Measurements from ENCODE around the gene PRAMEF13. TPM values are rescaled to one million over a fixed set of nuclear protein-coding genes. Genes with fewer than 3 reads are reported as not detected.
"Not testable (repeated sequence)": the region's sequence is repeated elsewhere in the genome, so short reads cannot be mapped to it uniquely, and the experiment has no call there.

PRAMEF13 gene
- total RNA-seq, 1 experiment from 2014 or later, result not detected

DNA sequence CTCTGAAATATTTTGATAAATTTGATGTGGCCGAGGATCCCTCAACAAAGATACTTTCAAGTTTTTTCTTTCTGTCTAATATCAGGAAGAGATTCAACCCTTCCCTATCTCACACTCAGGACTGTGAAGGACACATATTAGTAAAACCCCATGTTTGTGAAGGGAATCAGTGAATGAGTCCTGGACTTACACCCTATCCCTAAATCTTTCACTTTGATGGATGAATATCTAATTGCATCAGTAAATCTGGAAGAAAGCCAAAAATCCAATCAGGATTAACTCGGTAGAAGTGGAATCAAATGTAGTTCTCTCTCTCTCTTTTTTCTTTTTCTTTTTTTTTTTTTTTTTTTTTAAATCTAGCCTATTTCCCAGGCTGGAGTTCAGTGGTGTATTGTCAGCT is 29.7 kb downstream of the PRAMEF13 start, which contains the start of gene PRAMEF9:
TSS of gene PRAMEF9 (plus strand) at position 301 of the 400 bp plus-strand sequence. CDS start 3,433 bp downstream, outside the sequence.
- DNase-seq (ENCODE audit: low spot score), result peak; percentile 0

DNA sequence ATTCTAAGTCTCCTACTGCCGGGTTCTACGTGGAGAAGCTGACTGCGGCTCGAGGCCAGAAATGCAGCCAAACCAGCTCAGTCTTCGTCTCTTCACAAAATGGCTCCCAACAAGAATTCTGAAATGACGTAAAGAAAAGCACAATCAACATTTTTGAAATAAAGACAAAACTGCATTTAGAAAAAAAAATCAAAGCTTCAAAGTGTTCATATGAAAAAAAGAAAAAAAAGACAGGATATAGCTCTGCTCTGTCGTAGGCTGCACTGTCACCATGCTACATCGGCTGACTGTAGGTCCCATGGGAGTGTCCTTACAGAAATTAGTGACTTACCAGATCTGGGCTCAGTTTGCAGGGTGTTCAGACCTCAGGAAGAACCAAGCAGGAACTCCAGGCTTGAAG is 35.7 kb downstream of the PRAMEF13 start, which contains the start of gene HNRNPCL4:
TSS of gene HNRNPCL4 (minus strand) at position 101 of the 400 bp plus-strand sequence. CDS start 164 bp downstream, outside the sequence.
- not testable (repeated sequence) for DNase-seq (ENCODE audit: low spot score)

DNA sequence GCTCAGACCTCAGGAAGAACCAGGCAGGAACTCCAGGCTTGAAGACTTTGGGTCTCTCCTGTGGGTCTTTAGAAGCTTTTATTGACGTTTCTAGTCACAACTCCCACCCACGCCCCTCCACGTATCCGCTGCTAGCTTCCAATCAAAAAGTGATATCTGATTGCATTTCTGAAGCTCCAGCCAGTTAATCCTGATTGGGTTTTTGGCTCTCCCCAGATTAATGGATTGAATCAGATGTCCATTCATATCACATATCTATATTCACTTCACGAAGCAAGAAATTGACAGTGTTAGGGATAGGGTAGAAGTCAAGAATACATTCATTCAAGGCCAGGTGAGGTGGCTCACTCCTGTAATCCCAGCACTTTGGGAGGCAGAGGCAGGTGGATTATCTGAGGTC is 45.3 kb downstream of the PRAMEF13 start, which contains the start of gene PRAMEF26:
TSS of gene PRAMEF26 (minus strand) at position 101 of the 400 bp plus-strand sequence. CDS start 2,914 bp downstream, outside the sequence.
- not testable (repeated sequence) for DNase-seq (ENCODE audit: low spot score)

Other genes with a start within 250 kb of the PRAMEF13 start
- not detected in 2 replicates for gene PRAMEF27, start 144.8 kb downstream of the PRAMEF13 start, total RNA-seq (2014; rRNA removed; shearing (Covaris generic))
- gene HNRNPCL3, start 140.6 kb downstream of the PRAMEF13 start, total RNA-seq (2014; rRNA removed; shearing (Covaris generic)), result not detected in 2 replicates
- not detected in 2 replicates for gene PRAMEF25, start 130.6 kb downstream of the PRAMEF13 start, total RNA-seq (2014; rRNA removed; shearing (Covaris generic))
- gene HNRNPCL2, start 84.6 kb downstream of the PRAMEF13 start, total RNA-seq (2014; rRNA removed; shearing (Covaris generic)), result not detected in 2 replicates
- not detected in 2 replicates for gene PRAMEF26, start 45.4 kb downstream of the PRAMEF13 start, total RNA-seq (2014; rRNA removed; shearing (Covaris generic))
- gene HNRNPCL4, start 35.8 kb downstream of the PRAMEF13 start, total RNA-seq (2014; rRNA removed; shearing (Covaris generic)), result not detected in 2 replicates
- gene PRAMEF9, start 29.6 kb downstream of the PRAMEF13 start, total RNA-seq (2014; rRNA removed; shearing (Covaris generic)), result not detected in 2 replicates
- gene PRAMEF18, start 24.7 kb upstream of the PRAMEF13 start, total RNA-seq (2014; rRNA removed; shearing (Covaris generic)), result not detected in 2 replicates
- not detected in 2 replicates for gene PRAMEF5, start 52.8 kb upstream of the PRAMEF13 start, total RNA-seq (2014; rRNA removed; shearing (Covaris generic))
- not detected in 2 replicates for gene PRAMEF8, start 83.7 kb upstream of the PRAMEF13 start, total RNA-seq (2014; rRNA removed; shearing (Covaris generic))
- not detected in 2 replicates for gene PRAMEF33, start 102.1 kb upstream of the PRAMEF13 start, total RNA-seq (2014; rRNA removed; shearing (Covaris generic))
- gene PRAMEF15, start 114.2 kb upstream of the PRAMEF13 start, total RNA-seq (2014; rRNA removed; shearing (Covaris generic)), result not detected in 2 replicates
- gene PRAMEF14, start 145.7 kb upstream of the PRAMEF13 start, total RNA-seq (2014; rRNA removed; shearing (Covaris generic)), result not detected in 2 replicates
- gene PRAMEF19, start 170.5 kb upstream of the PRAMEF13 start, total RNA-seq (2014; rRNA removed; shearing (Covaris generic)), result not detected in 2 replicates
- not detected in 2 replicates for gene PRAMEF17, start 188.2 kb upstream of the PRAMEF13 start, total RNA-seq (2014; rRNA removed; shearing (Covaris generic))
- gene PRAMEF20, start 209.0 kb upstream of the PRAMEF13 start, total RNA-seq (2014; rRNA removed; shearing (Covaris generic)), result not detected in 2 replicates

All from HT-29 (cell line).